Right lobe of liver (tissue), 6 donors: Measurements from ENCODE around the gene OLR1. TPM values are rescaled to one million over a fixed set of nuclear protein-coding genes. Genes with fewer than 3 reads are reported as not detected.

Experiments
- ATAC-seq, 4 donors: fragments of 200-7000 bp; cut with Tn5 transposase; one replicate each; pipeline ENCODE4 v1.9.1; 2020; ENCODE audit warnings: mild to moderate bottlenecking in 4 of 4, moderate library complexity in 4 of 4
- DNase-seq, 3 donors: peaks; one replicate each; pipeline ENCODE4 v3.0.0-alpha.2; 2020
- H3K27ac ChIP-seq, 3 donors: fragments of 200-600 bp; one replicate each; pipeline ENCODE4 v1.8.0; 2022
- H3K27me3 ChIP-seq, 2 donors: fragments of 200-600 bp; one replicate each; pipeline ENCODE4 v1.8.0; 2022
- H3K36me3 ChIP-seq, 4 donors: fragments of 200-600 bp; sonication (generic) in 1 of 4; one replicate each; pipeline versions ENCODE4 v1.5.1 to v1.8.0; 2017 to 2022; ENCODE audit warnings: control low read depth in 1 of 4
- H3K4me1 ChIP-seq, 4 donors: fragments of 200-600 bp; sonication (generic) in 1 of 4; one replicate each; pipeline versions ENCODE4 v1.5.1 to v1.8.0; 2017 to 2022; ENCODE audit warnings: control low read depth in 1 of 4
- H3K4me3 ChIP-seq, 3 donors: fragments of 200-600 bp; one replicate each; pipeline ENCODE4 v1.8.0; 2022
- H3K9me3 ChIP-seq, 4 donors: fragments of 200-600 bp; sonication (generic) in 1 of 4; one replicate each; pipeline versions ENCODE4 v1.5.1 to v1.8.0; 2017 to 2022; ENCODE audit warnings: control low read depth in 1 of 4
- POLR2A ChIP-seq: fragments of 450-650 bp; IDR thresholded peaks from one replicate; pipeline ENCODE4 v1.6.1; 2017; ENCODE audit warnings: antibody characterized with exemption, mild to moderate bottlenecking
- WGBS: methylation state at CpG from one replicate; pipeline ENCODE4 v1.1.6; 2018; ENCODE audit warnings: low coverage, low lambda C conversion rate; ENCODE audit not compliant: insufficient coverage; ENCODE audit errors: missing lambda C conversion rate; 5-methylcytosine and 5-hydroxymethylcytosine counted together
- intact Hi-C, 2 donors: fragments of 100-400 bp; cut with DNase I; formaldehyde crosslinking; loops; one replicate each; pipeline versions ENCODE4 v1.11.2 to v1.14.1; 2022
- total RNA-seq, 6 experiments: library from RNA; depleted of rRNA in 2 of 6; stranded (reverse); fragments of >200 nt in 2 of 6; fragmentation: NEBNext Ultra II Directional in 3 of 6; extraction: Animal tissue kit (Norgen Biotek cat#: 25700) in 3 of 6; gene quantifications; one replicate each; pipeline versions ENCODE4 v1.1.0 to v1.2.4, GENCODE V29; 2016 to 2023
- TF ChIP-seq, protein P1 (sequence below), 4 donors: fragments of 200-600 bp in 3 of 4; fragments of 450-650 bp in 1 of 4; IDR thresholded peaks; one replicate each; pipeline versions ENCODE4 v1.5.1 to v1.8.0; 2016 to 2022; ENCODE audit warnings: antibody characterized with exemption in 4 of 4, mild to moderate bottlenecking in 2 of 4
- donor health status: DM: no; HTN: yes; CAD: no.
- donor health status: DM: no; HTN: no; CAD: no.
- donor health status: DM: no; HTN: no; CAD: no.
- donor health status: DM: no; HTN: yes; CAD: no.
- donor health status: DM: no; HTN: yes; CAD: no.

Gene OLR1
- total RNA-seq, 6 experiments from 2014 or later, result 0.23 to 3.9 (median 0.77) TPM; not detected in 2

DNA sequence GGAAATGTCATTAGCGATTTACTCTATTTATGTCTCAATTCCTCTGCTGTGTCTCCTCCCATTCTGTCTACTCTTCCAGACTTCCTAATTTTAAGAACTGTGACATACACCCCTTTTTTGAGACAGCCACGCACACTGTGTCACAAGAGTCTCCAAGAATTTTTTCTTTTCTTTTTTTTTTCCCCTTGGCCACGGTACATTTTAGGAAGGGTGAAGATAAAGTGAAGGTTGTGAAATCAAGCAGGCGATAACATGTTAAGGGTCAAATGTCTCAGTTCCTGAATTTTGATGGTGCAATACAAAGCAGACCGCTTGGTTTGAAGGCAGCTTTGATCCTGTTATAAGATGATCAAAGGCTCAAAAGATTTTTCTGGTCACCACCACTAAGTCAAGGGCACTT lies 4.3 kb downstream of the OLR1 start:
- WGBS, result 7% methylated on average over 5 of the region's 5 CpGs
- Histone ChIP-seq H3K27ac (no peak overlapping the region), H3K36me3 (no peaks in the 10 kb centered on the region), H3K4me1 (peaks cover 0 to 3% (median 0%) of the 10 kb centered on the region in 4 donors), H3K9me3 (no peaks in the 10 kb centered on the region), H3K27me3 (no peaks in the 10 kb centered on the region), H3K4me3 (no peak overlapping the region)
- intact Hi-C loops, result no loop called here
- no peak for DNase-seq
- TF ChIP-seq, protein P1, sequence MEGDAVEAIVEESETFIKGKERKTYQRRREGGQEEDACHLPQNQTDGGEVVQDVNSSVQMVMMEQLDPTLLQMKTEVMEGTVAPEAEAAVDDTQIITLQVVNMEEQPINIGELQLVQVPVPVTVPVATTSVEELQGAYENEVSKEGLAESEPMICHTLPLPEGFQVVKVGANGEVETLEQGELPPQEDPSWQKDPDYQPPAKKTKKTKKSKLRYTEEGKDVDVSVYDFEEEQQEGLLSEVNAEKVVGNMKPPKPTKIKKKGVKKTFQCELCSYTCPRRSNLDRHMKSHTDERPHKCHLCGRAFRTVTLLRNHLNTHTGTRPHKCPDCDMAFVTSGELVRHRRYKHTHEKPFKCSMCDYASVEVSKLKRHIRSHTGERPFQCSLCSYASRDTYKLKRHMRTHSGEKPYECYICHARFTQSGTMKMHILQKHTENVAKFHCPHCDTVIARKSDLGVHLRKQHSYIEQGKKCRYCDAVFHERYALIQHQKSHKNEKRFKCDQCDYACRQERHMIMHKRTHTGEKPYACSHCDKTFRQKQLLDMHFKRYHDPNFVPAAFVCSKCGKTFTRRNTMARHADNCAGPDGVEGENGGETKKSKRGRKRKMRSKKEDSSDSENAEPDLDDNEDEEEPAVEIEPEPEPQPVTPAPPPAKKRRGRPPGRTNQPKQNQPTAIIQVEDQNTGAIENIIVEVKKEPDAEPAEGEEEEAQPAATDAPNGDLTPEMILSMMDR (IDR thresholded peaks at IDR 0.05), result no peak
- TF ChIP-seq POLR2A, result no peak
- peak; percentile 56 to 87 (median 72) for ATAC-seq

DNA sequence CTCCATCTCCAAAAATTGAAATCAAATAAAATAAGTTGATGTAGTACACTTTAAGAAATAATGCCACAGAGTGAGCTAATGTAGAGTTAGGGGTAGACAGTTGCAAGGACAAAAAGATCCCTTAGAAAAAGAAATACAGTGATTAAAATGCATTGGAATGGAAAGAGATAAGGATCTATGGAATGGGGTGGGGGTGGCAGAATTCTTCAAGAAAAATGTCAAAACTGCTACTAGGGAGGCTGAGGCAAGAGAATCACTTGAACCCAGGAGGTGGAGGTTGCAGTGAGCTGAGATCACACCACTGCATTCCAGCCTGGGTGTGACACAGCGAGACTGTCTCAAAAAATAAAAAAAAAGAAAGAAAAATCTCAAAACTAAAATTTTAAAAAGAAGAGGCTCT lies 6.5 kb downstream of the OLR1 start:
- DNase-seq (no peak), ATAC-seq (no peak)
- Histone ChIP-seq H3K9me3 (no peaks in the 10 kb centered on the region), H3K27ac (no peak overlapping the region), H3K27me3 (no peaks in the 10 kb centered on the region), H3K4me1 (peaks cover 0 to 3% (median 0%) of the 10 kb centered on the region in 4 donors), H3K36me3 (no peaks in the 10 kb centered on the region), H3K4me3 (no peak overlapping the region)
- TF ChIP-seq, protein P1 (IDR thresholded peaks at IDR 0.05), result no peak
- TF ChIP-seq POLR2A, result no peak
- intact Hi-C loops, result no loop called here
- WGBS, result 20% methylated on average over 1 of the region's 1 CpG

DNA sequence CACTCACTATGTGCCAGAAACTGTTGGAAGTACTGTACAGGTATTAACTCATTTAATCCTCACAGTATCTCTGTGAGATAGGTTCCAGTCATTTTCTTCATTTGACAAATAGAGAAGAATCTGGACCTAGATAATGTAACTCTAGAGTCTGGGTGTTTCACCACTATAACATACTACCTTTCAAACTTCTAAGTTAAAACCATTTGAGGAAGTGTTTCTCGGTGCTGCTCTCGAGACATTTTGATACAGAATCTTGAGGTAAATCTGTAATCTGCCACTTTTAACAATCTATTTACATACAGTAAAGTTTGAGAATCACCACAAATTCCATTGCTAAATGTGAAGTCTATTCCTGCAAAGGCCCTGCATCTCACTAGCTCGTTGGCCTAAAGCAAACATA lies 8.8 kb downstream of the OLR1 start:
- TF ChIP-seq, protein P1 (IDR thresholded peaks at IDR 0.05), result no peak
- no peak for TF ChIP-seq POLR2A
- WGBS, result 18% methylated on average over 3 of the region's 3 CpGs
- no peaks in the 10 kb centered on the region for H3K27me3 ChIP-seq
- H3K27ac ChIP-seq, result no peak overlapping the region
- H3K36me3 ChIP-seq, result no peaks in the 10 kb centered on the region
- H3K9me3 ChIP-seq, result no peaks in the 10 kb centered on the region
- H3K4me1 ChIP-seq, result peaks cover 0 to 3% (median 0%) of the 10 kb centered on the region in 4 donors
- intact Hi-C loops, result no loop called here
- no peak for DNase-seq
- ATAC-seq, result no peak
- H3K4me3 ChIP-seq, result no peak overlapping the region

DNA sequence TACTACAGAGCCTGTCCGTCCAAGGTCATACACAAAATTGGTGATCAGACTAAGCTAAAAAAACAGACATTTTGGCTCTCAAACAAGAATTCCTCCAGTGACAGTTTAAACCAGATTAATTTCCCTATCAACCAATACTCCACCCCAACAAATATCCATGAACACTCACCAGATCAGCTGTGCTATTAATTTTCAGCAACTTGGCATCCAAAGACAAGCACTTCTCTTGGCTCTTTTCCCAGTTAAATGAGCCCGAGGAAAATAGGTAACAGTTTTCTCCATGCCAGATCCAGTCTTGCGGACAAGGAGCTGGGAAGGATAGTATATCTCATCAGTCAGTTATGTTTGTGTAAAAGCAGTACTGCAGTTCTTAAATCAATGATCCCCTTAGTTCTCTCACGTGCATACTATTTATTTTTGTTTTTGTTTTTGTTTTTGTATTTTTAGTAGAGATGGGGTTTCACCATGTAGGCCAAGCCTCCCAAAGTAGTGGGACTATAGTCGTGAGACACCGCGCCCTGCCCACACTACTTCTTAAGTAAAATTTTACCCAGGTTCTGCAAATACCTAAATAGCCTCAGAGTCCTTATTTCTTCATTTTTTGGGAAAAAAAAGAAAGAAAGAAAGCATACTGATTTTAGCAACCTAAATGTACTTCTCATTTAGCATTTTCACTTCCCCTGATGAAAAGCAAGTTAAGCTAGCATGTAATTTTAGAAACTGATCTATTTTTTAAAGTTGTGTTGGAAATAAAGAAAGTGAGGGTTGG lies 11.1 kb downstream of the OLR1 start:
- Histone ChIP-seq H3K36me3 (no peaks in the 10 kb centered on the region), H3K4me1 (no peaks in the 10 kb centered on the region), H3K4me3 (no peak overlapping the region), H3K27me3 (no peaks in the 10 kb centered on the region), H3K9me3 (no peaks in the 10 kb centered on the region), H3K27ac (no peak overlapping the region)
- no peak for ATAC-seq
- WGBS, result 51% methylated on average over 7 of the region's 7 CpGs
- intact Hi-C loops, result no loop called here
- TF ChIP-seq, protein P1 (IDR thresholded peaks at IDR 0.05), result no peak
- no peak for DNase-seq
